SJCRH30 (cell line): ENCODE measurements around the gene HYPK. TPM values are rescaled to one million over a fixed set of nuclear protein-coding genes. Genes with fewer than 3 reads are reported as not detected.
A peak's percentile ranks its signal among the peaks of the same experiment; 100 is the strongest.

ENCODE experiments used
- DNase-seq, 2 experiments: peaks; one replicate each; pipeline ENCODE4 v3.0.0-alpha.2; 2015 to 2020
- H3K27ac ChIP-seq: fragments of 250-450 bp; sonication (Bioruptor Pico); 2 replicates; pipeline ENCODE4 v1.5.1; 2020; ENCODE audit warnings: mild to moderate bottlenecking, moderate library complexity
- H3K27me3 ChIP-seq: fragments of 250-450 bp; sonication (Bioruptor Pico); 2 replicates; pipeline ENCODE4 v1.5.1; 2020; ENCODE audit warnings: mild to moderate bottlenecking, moderate library complexity
- H3K36me3 ChIP-seq: fragments of 250-450 bp; sonication (Bioruptor Pico); 2 replicates; pipeline ENCODE4 v1.5.1; 2020; ENCODE audit warnings: mild to moderate bottlenecking, moderate library complexity
- H3K4me1 ChIP-seq: fragments of 250-450 bp; sonication (Bioruptor Pico); 2 replicates; pipeline ENCODE4 v1.5.1; 2020; ENCODE audit warnings: mild to moderate bottlenecking, moderate library complexity
- H3K4me3 ChIP-seq: fragments of 250-450 bp; sonication (Bioruptor Pico); 2 replicates; pipeline ENCODE4 v1.5.1; 2020; ENCODE audit warnings: mild to moderate bottlenecking, moderate library complexity
- H3K9me3 ChIP-seq: fragments of 250-450 bp; sonication (Bioruptor Pico); replicated peaks from 2 replicates; pipeline ENCODE4 v1.5.1; 2020; ENCODE audit warnings: mild to moderate bottlenecking, moderate library complexity
- total RNA-seq: library from RNA; depleted of rRNA; stranded (reverse); fragments of >200 nt; shearing (Covaris generic); gene quantifications from 2 replicates; pipeline ENCODE4 v1.2.3, GENCODE V29; 2014; rRNA removed

HYPK gene
- total RNA-seq: 9.4 and 10.5 TPM in 2 replicates

GRCh38 chr15:43800286-43801141 is at the start of gene HYPK:
Gene HYPK (plus strand): TSS chr15:43800599. CDS start chr15:43800623, 24 bp downstream.
- DNase-seq: peak; percentile 88 to 89
- no peaks in the 10 kb centered on the region for H3K9me3 ChIP-seq
- H3K36me3 ChIP-seq: peaks cover 43% of the 10 kb centered on the region
- H3K4me1 ChIP-seq: peaks cover 9% of the 10 kb centered on the region; the same call in 1 of the 2 replicates
- H3K27ac ChIP-seq: peak within 1 kb of the TSS; percentile 14
- no peaks in the 10 kb centered on the region for H3K27me3 ChIP-seq
- peak within 1 kb of the TSS; percentile 73 for H3K4me3 ChIP-seq

GRCh38 chr15:43751885-43752284 is 48.5 kb upstream of the HYPK start:
- Histone ChIP-seq H3K4me1 (no peaks in the 10 kb centered on the region), H3K27me3 (no peaks in the 10 kb centered on the region), H3K9me3 (no peaks in the 10 kb centered on the region), H3K4me3 (no peak overlapping the region), H3K27ac (no peak overlapping the region), H3K36me3 (peaks cover 50% of the 10 kb centered on the region)
- no peak for DNase-seq

- Histone ChIP-seq H3K4me1 (no peaks in the 10 kb centered on the region), H3K27ac (no peak overlapping the region), H3K27me3 (no peaks in the 10 kb centered on the region), H3K36me3 (peaks cover 82% of the 10 kb centered on the region), H3K9me3 (no peaks in the 10 kb centered on the region), H3K4me3 (no peak overlapping the region)
- DNase-seq: no peak
Observed at GRCh38 chr15:43762824-43763223, 37.6 kb upstream of the HYPK start.

- Histone ChIP-seq H3K27me3 (no peaks in the 10 kb centered on the region), H3K4me1 (no peaks in the 10 kb centered on the region), H3K9me3 (no peaks in the 10 kb centered on the region), H3K36me3 (peaks cover 79% of the 10 kb centered on the region), H3K4me3 (no peak overlapping the region), H3K27ac (no peak overlapping the region)
- DNase-seq: no peak
Observed at GRCh38 chr15:43763819-43764446, 36.5 kb upstream of the HYPK start.

GRCh38 chr15:43769584-43770228 is 30.7 kb upstream of the HYPK start:
- H3K4me1 ChIP-seq: no peaks in the 10 kb centered on the region
- H3K27ac ChIP-seq: no peak overlapping the region
- peak; percentile 57 to 75 for DNase-seq
- H3K36me3 ChIP-seq: peaks cover 73% of the 10 kb centered on the region
- no peaks in the 10 kb centered on the region for H3K27me3 ChIP-seq
- H3K4me3 ChIP-seq: no peak overlapping the region
- no peaks in the 10 kb centered on the region for H3K9me3 ChIP-seq

- Histone ChIP-seq H3K4me3 (no peak overlapping the region), H3K9me3 (no peaks in the 10 kb centered on the region), H3K4me1 (no peaks in the 10 kb centered on the region), H3K27me3 (no peaks in the 10 kb centered on the region), H3K36me3 (peaks cover 54% of the 10 kb centered on the region), H3K27ac (no peak overlapping the region)
- no peak for DNase-seq
Observed at GRCh38 chr15:43771816-43772215, 28.6 kb upstream of the HYPK start.

- H3K27me3 ChIP-seq: no peaks in the 10 kb centered on the region
- H3K9me3 ChIP-seq: no peaks in the 10 kb centered on the region
- DNase-seq: no peak
- H3K36me3 ChIP-seq: peaks cover 48% of the 10 kb centered on the region
- no peak overlapping the region for H3K4me3 ChIP-seq
- no peak overlapping the region for H3K27ac ChIP-seq
- H3K4me1 ChIP-seq: no peaks in the 10 kb centered on the region
Observed at GRCh38 chr15:43772624-43773023, 27.8 kb upstream of the HYPK start.

- no peak for DNase-seq
- peaks cover 41% of the 10 kb centered on the region for H3K36me3 ChIP-seq
- H3K27me3 ChIP-seq: no peaks in the 10 kb centered on the region
- no peak overlapping the region for H3K4me3 ChIP-seq
- H3K9me3 ChIP-seq: no peaks in the 10 kb centered on the region
- no peak overlapping the region for H3K27ac ChIP-seq
- no peaks in the 10 kb centered on the region for H3K4me1 ChIP-seq
Observed at GRCh38 chr15:43774062-43774461, 26.3 kb upstream of the HYPK start.

GRCh38 chr15:43775411-43775965 is 24.9 kb upstream of the HYPK start:
- Histone ChIP-seq H3K4me1 (no peaks in the 10 kb centered on the region), H3K27me3 (no peaks in the 10 kb centered on the region), H3K9me3 (no peaks in the 10 kb centered on the region), H3K27ac (no peak overlapping the region), H3K4me3 (no peak overlapping the region), H3K36me3 (peaks cover 27% of the 10 kb centered on the region)
- peak; percentile 34 to 56 for DNase-seq

GRCh38 chr15:43776101-43776717 is 24.2 kb upstream of the HYPK start:
- no peak for DNase-seq
- Histone ChIP-seq H3K4me1 (no peaks in the 10 kb centered on the region), H3K36me3 (peaks cover 20% of the 10 kb centered on the region), H3K27ac (no peak overlapping the region), H3K4me3 (no peak overlapping the region), H3K9me3 (no peaks in the 10 kb centered on the region), H3K27me3 (no peaks in the 10 kb centered on the region)

GRCh38 chr15:43776718-43777266 is 23.6 kb upstream of the HYPK start, which contains the start of gene ELL3:
Gene ELL3 (minus strand): TSS chr15:43776966. CDS start chr15:43776901, 65 bp downstream.
- Histone ChIP-seq H3K27ac (no peak within 1 kb of the TSS), H3K4me1 (no peaks in the 10 kb centered on the region)
- no peak for DNase-seq

GRCh38 chr15:43777267-43777914 is 23.0 kb upstream of the HYPK start:
- DNase-seq: no peak
- no peaks in the 10 kb centered on the region for H3K9me3 ChIP-seq
- peaks cover 9% of the 10 kb centered on the region for H3K36me3 ChIP-seq
- H3K27ac ChIP-seq: no peak overlapping the region
- H3K27me3 ChIP-seq: no peaks in the 10 kb centered on the region
- no peak overlapping the region for H3K4me3 ChIP-seq
- no peaks in the 10 kb centered on the region for H3K4me1 ChIP-seq

More at GRCh38 chr15:43776718-43777266, 23.6 kb upstream of the HYPK start, which contains the start of gene ELL3:
- Histone ChIP-seq H3K9me3 (no peaks in the 10 kb centered on the region), H3K4me3 (no peak within 1 kb of the TSS), H3K36me3 (peaks cover 15% of the 10 kb centered on the region), H3K27me3 (no peaks in the 10 kb centered on the region)

GRCh38 chr15:43779016-43779415 is 21.4 kb upstream of the HYPK start:
- H3K27me3 ChIP-seq: no peaks in the 10 kb centered on the region
- no peak for DNase-seq
- no peak overlapping the region for H3K4me3 ChIP-seq
- no peaks in the 10 kb centered on the region for H3K9me3 ChIP-seq
- no peaks in the 10 kb centered on the region; the same call in 1 of the 2 replicates for H3K36me3 ChIP-seq
- H3K27ac ChIP-seq: no peak overlapping the region
- no peaks in the 10 kb centered on the region for H3K4me1 ChIP-seq

GRCh38 chr15:43789409-43789808 is 11.0 kb upstream of the HYPK start:
- DNase-seq: no peak
- Histone ChIP-seq H3K27ac (no peak overlapping the region), H3K4me3 (no peak overlapping the region), H3K9me3 (no peaks in the 10 kb centered on the region), H3K36me3 (peaks cover 12% of the 10 kb centered on the region), H3K27me3 (no peaks in the 10 kb centered on the region), H3K4me1 (peaks cover 4% of the 10 kb centered on the region; the same call in 1 of the 2 replicates)
